HL-60/S4 (cell line): ENCODE measurements around the gene TEX10.

ENCODE experiments used
- in situ Hi-C: fragments of 300-500 bp; cut with MboI; formaldehyde crosslinking; loops from 2 replicates; pipeline ENCODE4 v1.14.3; 2022; ENCODE audit warnings: low sequenced_read_pairs

Gene TEX10

DNA sequence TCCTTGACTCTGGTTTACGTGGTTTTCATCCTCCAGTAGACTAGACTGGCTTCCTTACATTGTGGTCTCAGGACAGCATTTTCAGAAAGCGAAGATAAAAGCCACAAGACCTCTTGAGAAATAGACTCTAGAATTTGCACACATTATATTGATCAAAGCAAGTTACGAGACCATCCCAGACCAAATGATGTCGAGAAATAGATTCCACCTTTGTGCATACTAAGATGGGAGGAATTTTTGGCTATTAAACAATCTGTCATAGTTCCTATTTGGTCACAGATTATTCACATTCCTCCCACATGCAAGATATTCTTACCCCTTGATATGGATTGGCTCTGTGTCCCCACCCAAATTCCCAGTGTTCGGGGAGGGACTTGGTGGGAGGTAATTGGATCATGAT, 65.6 kb downstream of the TEX10 start:
- in situ Hi-C loops, result no loop called here

- in situ Hi-C loops, result no loop called here
Observed at GRCh38 chr9:100286257-100286656, 66.5 kb downstream of the TEX10 start.

- in situ Hi-C loops, result no loop called here
Observed at GRCh38 chr9:100285601-100286000, 67.1 kb downstream of the TEX10 start.

- in situ Hi-C loops, result no loop called here
Observed at GRCh38 chr9:100285080-100285479, 67.7 kb downstream of the TEX10 start.

DNA sequence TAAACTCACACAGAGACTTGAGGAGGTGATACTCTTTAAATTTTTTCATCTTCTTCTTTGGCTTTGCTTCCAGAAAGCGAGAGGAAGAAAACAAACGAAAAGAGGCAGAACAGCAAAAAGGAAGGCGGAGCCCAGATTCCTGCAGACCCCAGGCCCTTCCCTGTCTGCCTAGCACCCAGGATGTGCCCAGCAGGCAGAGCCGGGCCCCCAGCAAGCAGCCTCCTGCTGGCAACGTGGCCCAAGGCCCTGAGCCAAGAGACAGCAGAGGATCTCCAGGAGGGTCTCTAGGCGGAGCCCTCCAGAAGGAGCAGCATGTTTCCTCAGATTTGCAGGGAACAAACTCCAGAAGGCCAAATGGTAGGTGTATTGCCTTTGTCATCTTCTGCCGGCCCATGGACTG, 68.5 kb downstream of the TEX10 start:
- in situ Hi-C loops, result no loop called here

DNA sequence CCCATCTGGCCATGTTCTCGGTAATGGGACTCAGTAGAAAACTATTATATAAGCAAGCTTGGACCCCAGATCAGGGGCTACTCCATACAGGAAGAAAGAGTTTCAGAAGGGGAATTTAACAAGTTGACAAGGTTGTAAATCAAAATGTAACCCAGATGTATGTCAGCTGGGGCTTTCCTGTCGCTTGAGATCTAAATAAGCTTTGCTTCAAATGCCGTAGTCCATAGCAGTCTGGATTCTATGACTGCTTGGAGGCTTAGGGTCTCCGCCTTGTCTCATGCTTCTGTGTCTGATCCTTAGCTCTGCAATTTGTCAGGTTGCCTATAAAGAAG, 70.4 kb downstream of the TEX10 start:
- in situ Hi-C loops, result no loop called here

GRCh38 chr9:100281676-100282387, 70.9 kb downstream of the TEX10 start:
- in situ Hi-C loops, result no loop called here

DNA sequence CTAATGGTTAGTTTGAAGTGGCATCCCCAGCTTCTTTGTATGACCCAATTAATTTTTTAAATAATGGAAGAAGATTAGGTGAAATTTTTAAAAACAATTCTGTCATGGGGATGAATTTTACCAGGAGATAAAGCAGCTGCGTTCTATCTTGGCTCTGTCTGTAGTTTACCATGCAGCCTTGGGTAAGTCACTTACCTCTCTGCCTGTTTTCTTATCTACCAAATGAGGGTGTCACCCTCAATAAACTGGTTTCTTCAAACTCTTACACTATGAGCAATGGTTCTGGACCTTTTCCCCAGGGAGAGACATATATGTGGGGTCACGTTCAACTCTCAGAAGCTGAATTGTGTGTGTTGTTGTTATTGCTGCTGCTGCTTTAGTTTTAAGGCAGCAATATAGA, 71.7 kb downstream of the TEX10 start:
- in situ Hi-C loops, result no loop called here

DNA sequence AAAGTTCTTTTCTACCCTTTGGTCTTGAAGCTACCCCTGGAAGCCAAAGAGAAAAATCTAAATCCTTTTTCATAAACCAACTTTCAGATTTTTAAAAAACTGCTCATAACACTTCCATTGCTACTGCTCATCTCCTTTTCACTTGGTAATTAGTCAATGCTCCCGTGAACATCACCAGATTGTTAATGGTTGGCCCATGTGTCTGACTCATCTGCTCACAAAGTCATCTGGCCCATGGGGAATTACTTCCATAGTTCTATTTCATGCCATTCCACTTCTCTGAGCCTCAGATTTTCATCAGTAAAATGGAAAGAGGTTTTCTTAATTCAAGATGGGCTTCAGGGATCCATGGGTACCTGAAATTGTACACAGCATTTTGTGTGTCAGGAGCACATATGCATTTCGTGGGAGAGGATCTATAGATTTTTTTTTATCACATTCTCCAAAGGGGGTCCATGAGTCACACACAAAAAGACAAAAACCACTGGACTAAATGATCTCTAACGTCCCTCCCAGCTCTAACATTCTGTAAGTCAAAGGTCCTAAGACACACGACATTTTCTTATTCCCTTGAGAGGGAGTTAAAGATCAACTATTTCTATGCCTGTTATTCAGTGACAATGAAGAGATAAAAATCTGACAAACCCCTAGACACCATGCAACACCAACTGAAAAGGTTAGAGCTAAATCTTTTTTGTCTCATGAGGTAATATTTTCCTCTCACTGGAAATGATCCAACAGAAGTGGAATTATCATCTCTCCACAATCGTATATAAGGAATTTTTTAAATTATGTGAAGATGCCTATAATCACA, 75.4 kb downstream of the TEX10 start:
- in situ Hi-C loops, result no loop called here

DNA sequence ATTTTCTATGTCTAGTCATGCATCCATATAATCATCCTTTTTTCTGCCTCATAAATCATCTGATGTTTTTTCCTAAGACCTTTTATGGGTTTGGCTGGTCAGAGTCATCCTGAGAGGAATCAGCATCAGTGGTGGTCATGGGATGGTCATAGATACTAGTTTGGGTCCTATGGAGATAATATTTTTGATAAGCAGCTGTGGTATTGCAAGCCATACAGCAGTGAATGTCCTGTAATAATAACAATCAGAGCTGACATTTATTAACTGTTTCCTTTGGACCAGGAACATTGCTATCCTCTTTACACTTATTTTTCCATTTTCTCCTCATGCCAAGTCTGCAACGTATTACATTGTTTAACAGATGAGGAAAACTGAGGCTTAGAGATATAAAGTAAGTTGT, 83.1 kb downstream of the TEX10 start:
- in situ Hi-C loops, result no loop called here

DNA sequence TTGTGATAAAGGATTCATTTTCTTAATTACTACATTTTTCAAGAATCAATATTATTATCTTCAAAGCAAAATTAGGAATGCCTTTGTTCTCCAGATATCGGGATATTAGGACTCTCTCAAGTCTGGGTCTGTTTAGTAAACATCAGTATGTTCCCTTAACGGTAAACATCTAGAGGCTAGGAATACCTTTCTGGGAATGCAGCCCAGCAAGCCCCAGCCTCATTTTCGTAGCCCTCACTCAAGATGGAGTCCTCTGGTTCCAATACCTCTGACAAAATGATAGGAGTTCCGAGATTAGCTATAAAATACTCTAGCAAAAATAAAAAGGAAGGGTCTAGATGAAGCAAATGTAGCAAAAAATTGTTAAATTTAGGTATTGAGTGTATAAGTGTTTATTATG, 84.5 kb downstream of the TEX10 start:
- in situ Hi-C loops, result no loop called here

- in situ Hi-C loops, result no loop called here
Observed at GRCh38 chr9:100267211-100267610, 85.5 kb downstream of the TEX10 start.
